Neural cell (in vitro differentiated cells): ENCODE measurements around the gene CD37. TPM values are rescaled to one million over a fixed set of nuclear protein-coding genes. Genes with fewer than 3 reads are reported as not detected.
"Not testable (repeated sequence)": the region's sequence is repeated elsewhere in the genome, so short reads cannot be mapped to it uniquely, and the experiment has no call there.

ENCODE experiments used
- H2AFZ ChIP-seq: fragments of 200-600, 300-800 bp; sonication (generic), shearing (Covaris generic); 2 replicates; pipeline ENCODE4 v1.6.0; 2014; ENCODE audit warnings: low read depth, mild to moderate bottlenecking, antibody characterized with exemption, low read length, moderate library complexity
- H3F3A ChIP-seq: fragments of 200-600 bp; shearing (Covaris generic); 2 replicates; pipeline ENCODE4 v1.6.1; 2016; ENCODE audit warnings: mild to moderate bottlenecking, moderate library complexity, mixed read lengths, antibody characterized with exemption, low read length; ENCODE audit not compliant: insufficient read depth, poor library complexity, severe bottlenecking
- H3K27ac ChIP-seq: fragments of 200-600, 300-800 bp; sonication (generic), shearing (Covaris generic); 2 replicates; pipeline ENCODE4 v1.5.1; 2014; ENCODE audit warnings: mild to moderate bottlenecking, low read length, moderate library complexity
- H3K27me3 ChIP-seq: fragments of 300-800, 200-600 bp; sonication (generic), shearing (Covaris generic); 2 replicates; pipeline ENCODE4 v1.6.0; 2014; ENCODE audit warnings: mild to moderate bottlenecking, low read depth, low read length, moderate library complexity; ENCODE audit not compliant: insufficient read depth
- H3K36me3 ChIP-seq: fragments of 300-800, 200-600 bp; sonication (generic), shearing (Covaris generic); 2 replicates; pipeline ENCODE4 v1.5.1; 2014; ENCODE audit warnings: mild to moderate bottlenecking, antibody characterized with exemption, low read length, moderate library complexity; ENCODE audit not compliant: insufficient read depth
- H3K4me2 ChIP-seq: fragments of 300-800, 200-600 bp; sonication (generic), shearing (Covaris generic); 2 replicates; pipeline ENCODE4 v1.6.0; 2014; ENCODE audit warnings: mild to moderate bottlenecking, low read length
- H3K4me3 ChIP-seq: fragments of 300-800, 200-600 bp; sonication (generic), shearing (Covaris generic); 2 replicates; pipeline ENCODE4 v1.5.1; 2014; ENCODE audit warnings: mild to moderate bottlenecking, low read length, moderate library complexity
- H3K79me2 ChIP-seq: fragments of 200-600 bp; shearing (Covaris generic); replicated peaks from 2 replicates; pipeline ENCODE4 v1.6.0; 2014; ENCODE audit warnings: mild to moderate bottlenecking, low read length, moderate library complexity; ENCODE audit not compliant: insufficient read depth
- H3K9ac ChIP-seq: fragments of 300-800, 200-600 bp; sonication (generic), shearing (Covaris generic); 2 replicates; pipeline ENCODE4 v1.6.1; 2016; ENCODE audit warnings: mild to moderate bottlenecking, low read length, mixed read lengths
- H3K9me2 ChIP-seq: fragments of 200-600 bp; shearing (Covaris generic); 2 replicates; pipeline ENCODE4 v1.6.1; 2016; ENCODE audit warnings: mild to moderate bottlenecking, low read length, mixed read lengths; ENCODE audit not compliant: insufficient read depth
- H3K9me3 ChIP-seq: fragments of 200-600, 300-800 bp; sonication (generic), shearing (Covaris generic); 2 replicates; pipeline ENCODE4 v1.6.1; 2016; ENCODE audit warnings: mild to moderate bottlenecking, mixed run types, low read length, moderate library complexity, mixed read lengths
- H4K20me1 ChIP-seq: fragments of 200-600 bp; shearing (Covaris generic); 2 replicates; pipeline ENCODE4 v1.6.1; 2016; ENCODE audit warnings: mild to moderate bottlenecking, mixed run types; ENCODE audit not compliant: insufficient read depth
- EP300 ChIP-seq: fragments of 450-650 bp; conservative IDR thresholded peaks from 2 replicates; pipeline ENCODE4 v1.6.1; 2014; ENCODE audit warnings: antibody characterized with exemption, mild to moderate bottlenecking, moderate library complexity; ENCODE audit not compliant: poor library complexity, severe bottlenecking
- EZH2 ChIP-seq: fragments of 200-600, 300-800 bp; shearing (Covaris generic), sonication (generic); IDR thresholded peaks from 2 replicates; pipeline ENCODE4 v1.6.1; 2014; ENCODE audit warnings: antibody characterized with exemption, low read length, borderline replicate concordance, mild to moderate bottlenecking; ENCODE audit not compliant: insufficient read depth, poor library complexity, severe bottlenecking
- MXI1 ChIP-seq: fragments of 450-650 bp; conservative IDR thresholded peaks from 2 replicates; pipeline ENCODE4 v1.6.1; 2014; ENCODE audit warnings: antibody characterized with exemption, mild to moderate bottlenecking; ENCODE audit not compliant: poor library complexity, severe bottlenecking
- POLR2AphosphoS5 ChIP-seq: IDR thresholded peaks from 2 replicates; pipeline ENCODE4 v1.6.1; 2012
- RAD21 ChIP-seq: fragments of 450-650 bp; conservative IDR thresholded peaks from 2 replicates; pipeline ENCODE4 v1.6.1; 2014; ENCODE audit warnings: antibody characterized with exemption, mild to moderate bottlenecking, moderate library complexity
- SMC3 ChIP-seq: fragments of 450-650 bp; conservative IDR thresholded peaks from 2 replicates; pipeline ENCODE4 v1.6.1; 2014; ENCODE audit warnings: antibody characterized with exemption, mild to moderate bottlenecking, moderate library complexity; ENCODE audit not compliant: poor library complexity
- TAF1 ChIP-seq: IDR thresholded peaks from 2 replicates; pipeline ENCODE4 v1.6.1; 2012; ENCODE audit warnings: low read depth
- polyA plus RNA-seq: library from polyadenylated mRNA; depleted of rRNA; stranded (reverse); fragments of >200 nt; gene quantifications from 2 replicates; pipeline ENCODE4 v1.2.3, GENCODE V29; 2014
- TF ChIP-seq, protein P1 (sequence below): fragments of 450-650 bp; IDR thresholded peaks from 2 replicates; pipeline ENCODE4 v1.5.1; 2014; ENCODE audit warnings: antibody characterized with exemption, mild to moderate bottlenecking, moderate library complexity; ENCODE audit not compliant: poor library complexity, severe bottlenecking
- TF ChIP-seq, protein P2 (sequence below): IDR thresholded peaks from 2 replicates; pipeline ENCODE4 v1.6.1; 2012; ENCODE audit warnings: borderline replicate concordance

The CD37 gene
- polyA plus RNA-seq, 1 donor from 2014 or later = not detected

DNA sequence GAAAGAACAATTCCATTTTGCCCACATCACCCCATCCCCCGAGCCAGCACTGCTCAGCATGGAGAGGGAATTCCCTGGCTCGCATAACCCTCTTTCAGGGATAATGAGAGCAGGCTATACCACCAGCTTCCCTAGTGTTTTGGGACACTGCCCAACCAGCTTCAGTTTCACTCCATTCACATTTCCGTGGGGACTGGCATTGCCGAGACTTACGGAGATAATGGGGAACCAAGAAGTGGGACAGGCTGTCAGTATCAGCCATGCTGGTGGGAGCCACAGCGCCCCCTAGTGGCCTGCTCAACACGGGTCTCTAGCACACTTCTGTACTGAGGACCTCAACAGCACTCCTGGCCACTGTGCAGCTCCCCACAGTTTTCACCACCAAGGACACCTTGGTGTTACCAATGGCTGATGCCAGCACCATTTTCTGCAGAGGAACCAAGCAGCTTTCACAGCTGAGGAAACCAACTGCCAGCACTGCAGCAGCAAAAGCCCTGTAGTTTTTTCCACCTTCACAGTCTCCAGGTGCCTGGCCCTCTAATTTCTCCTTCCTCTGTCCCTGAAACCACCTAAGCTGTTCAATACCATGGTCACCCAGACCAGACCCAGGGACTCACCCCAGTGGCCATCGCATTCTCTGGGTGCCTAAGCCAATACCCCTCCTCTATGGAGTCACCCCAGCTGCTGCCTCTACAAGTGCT is 33.9 kb upstream of the CD37 start:
- Histone ChIP-seq H3K9me3 (no peaks in the 10 kb centered on the region), H3K9me2 (no peaks in the 10 kb centered on the region), H2AFZ (no peak overlapping the region), H3K4me3 (no peak overlapping the region), H3K27ac (no peak overlapping the region), H3K4me2 (no peak overlapping the region), H4K20me1 (no peaks in the 10 kb centered on the region), H3K9ac (no peak overlapping the region), H3F3A (no peaks in the 10 kb centered on the region), H3K79me2 (no peaks in the 10 kb centered on the region), H3K27me3 (no peaks in the 10 kb centered on the region), H3K36me3 (no peaks in the 10 kb centered on the region)
- TF ChIP-seq, protein P1, sequence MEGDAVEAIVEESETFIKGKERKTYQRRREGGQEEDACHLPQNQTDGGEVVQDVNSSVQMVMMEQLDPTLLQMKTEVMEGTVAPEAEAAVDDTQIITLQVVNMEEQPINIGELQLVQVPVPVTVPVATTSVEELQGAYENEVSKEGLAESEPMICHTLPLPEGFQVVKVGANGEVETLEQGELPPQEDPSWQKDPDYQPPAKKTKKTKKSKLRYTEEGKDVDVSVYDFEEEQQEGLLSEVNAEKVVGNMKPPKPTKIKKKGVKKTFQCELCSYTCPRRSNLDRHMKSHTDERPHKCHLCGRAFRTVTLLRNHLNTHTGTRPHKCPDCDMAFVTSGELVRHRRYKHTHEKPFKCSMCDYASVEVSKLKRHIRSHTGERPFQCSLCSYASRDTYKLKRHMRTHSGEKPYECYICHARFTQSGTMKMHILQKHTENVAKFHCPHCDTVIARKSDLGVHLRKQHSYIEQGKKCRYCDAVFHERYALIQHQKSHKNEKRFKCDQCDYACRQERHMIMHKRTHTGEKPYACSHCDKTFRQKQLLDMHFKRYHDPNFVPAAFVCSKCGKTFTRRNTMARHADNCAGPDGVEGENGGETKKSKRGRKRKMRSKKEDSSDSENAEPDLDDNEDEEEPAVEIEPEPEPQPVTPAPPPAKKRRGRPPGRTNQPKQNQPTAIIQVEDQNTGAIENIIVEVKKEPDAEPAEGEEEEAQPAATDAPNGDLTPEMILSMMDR = peak; percentile 36
- no peak for TF ChIP-seq EZH2

DNA sequence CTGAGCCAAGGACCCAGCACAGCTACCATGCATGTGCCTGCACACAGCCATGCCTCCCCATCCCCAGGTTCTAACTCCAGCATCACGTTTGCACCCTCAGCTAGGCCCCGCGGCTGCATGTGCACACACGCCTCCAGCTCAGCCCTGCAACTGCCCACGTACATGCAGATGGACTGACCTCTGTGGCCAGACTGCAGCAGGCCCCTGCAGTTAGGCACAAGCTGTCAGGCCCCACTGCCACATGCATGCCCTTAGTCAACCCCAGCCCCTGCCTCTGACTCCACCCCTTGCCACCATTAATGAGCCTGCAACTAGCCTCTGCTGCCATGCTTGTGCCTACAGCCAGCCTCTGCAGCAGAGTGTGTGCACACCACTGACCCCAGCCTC is 33.3 kb upstream of the CD37 start:
- Histone ChIP-seq H3K27me3 (no peaks in the 10 kb centered on the region), H3K9me3 (no peaks in the 10 kb centered on the region), H3K4me2 (no peak overlapping the region), H3K36me3 (no peaks in the 10 kb centered on the region), H3K4me3 (no peak overlapping the region), H3K9me2 (no peaks in the 10 kb centered on the region), H2AFZ (no peak overlapping the region), H3F3A (no peaks in the 10 kb centered on the region), H3K79me2 (no peaks in the 10 kb centered on the region), H4K20me1 (no peaks in the 10 kb centered on the region), H3K27ac (no peak overlapping the region), H3K9ac (no peak overlapping the region)
- TF ChIP-seq, protein P1 = no peak
- TF ChIP-seq RAD21 (no peak), SMC3 (no peak), POLR2AphosphoS5 (no peak), EZH2 (no peak), TAF1 (no peak), EP300 (no peak), MXI1 (no peak)
- TF ChIP-seq, protein P2, sequence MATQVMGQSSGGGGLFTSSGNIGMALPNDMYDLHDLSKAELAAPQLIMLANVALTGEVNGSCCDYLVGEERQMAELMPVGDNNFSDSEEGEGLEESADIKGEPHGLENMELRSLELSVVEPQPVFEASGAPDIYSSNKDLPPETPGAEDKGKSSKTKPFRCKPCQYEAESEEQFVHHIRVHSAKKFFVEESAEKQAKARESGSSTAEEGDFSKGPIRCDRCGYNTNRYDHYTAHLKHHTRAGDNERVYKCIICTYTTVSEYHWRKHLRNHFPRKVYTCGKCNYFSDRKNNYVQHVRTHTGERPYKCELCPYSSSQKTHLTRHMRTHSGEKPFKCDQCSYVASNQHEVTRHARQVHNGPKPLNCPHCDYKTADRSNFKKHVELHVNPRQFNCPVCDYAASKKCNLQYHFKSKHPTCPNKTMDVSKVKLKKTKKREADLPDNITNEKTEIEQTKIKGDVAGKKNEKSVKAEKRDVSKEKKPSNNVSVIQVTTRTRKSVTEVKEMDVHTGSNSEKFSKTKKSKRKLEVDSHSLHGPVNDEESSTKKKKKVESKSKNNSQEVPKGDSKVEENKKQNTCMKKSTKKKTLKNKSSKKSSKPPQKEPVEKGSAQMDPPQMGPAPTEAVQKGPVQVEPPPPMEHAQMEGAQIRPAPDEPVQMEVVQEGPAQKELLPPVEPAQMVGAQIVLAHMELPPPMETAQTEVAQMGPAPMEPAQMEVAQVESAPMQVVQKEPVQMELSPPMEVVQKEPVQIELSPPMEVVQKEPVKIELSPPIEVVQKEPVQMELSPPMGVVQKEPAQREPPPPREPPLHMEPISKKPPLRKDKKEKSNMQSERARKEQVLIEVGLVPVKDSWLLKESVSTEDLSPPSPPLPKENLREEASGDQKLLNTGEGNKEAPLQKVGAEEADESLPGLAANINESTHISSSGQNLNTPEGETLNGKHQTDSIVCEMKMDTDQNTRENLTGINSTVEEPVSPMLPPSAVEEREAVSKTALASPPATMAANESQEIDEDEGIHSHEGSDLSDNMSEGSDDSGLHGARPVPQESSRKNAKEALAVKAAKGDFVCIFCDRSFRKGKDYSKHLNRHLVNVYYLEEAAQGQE = no peak

DNA sequence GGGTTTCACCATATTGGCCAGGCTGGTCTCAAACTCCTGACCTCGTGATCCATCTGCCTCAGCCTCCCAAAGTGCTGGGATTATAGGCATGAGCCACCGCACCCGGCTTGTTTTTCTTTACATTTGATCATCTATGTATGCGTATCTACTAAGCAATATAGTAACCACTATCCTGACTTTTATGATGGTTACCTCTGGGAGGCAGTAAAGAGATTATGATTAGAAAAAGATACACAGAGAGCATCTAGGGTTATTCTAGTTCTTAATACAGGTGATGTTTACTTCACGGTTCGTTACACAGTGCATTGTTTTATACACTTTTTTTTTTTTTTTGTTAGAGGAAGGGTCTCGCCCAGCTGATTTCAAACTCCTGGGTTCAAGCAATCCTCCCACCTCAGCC is 28.5 kb upstream of the CD37 start:
- not testable (repeated sequence) for H3K27me3 ChIP-seq, H3K27ac ChIP-seq, H3K9me2 ChIP-seq, H2AFZ ChIP-seq, H3K9me3 ChIP-seq, H3K36me3 ChIP-seq, H4K20me1 ChIP-seq, H3F3A ChIP-seq, H3K9ac ChIP-seq, H3K4me2 ChIP-seq, H3K4me3 ChIP-seq, H3K79me2 ChIP-seq
